ENCODE results near the gene ZNF605. TPM values are rescaled to one million over a fixed set of nuclear protein-coding genes. Genes with fewer than 3 reads are reported as not detected.

ZNF605 gene
- total and polyA plus RNA-seq, 9 of the 15 experiments (the other 6 are each of a cell fraction or from before 2014, with no cell fraction given) = 0.45 to 1.1 (median 0.68) TPM

GRCh38 chr12:132904718-132905328 lies 51.3 kb downstream of the ZNF605 start:
- intact Hi-C loops (cut with micrococcal nuclease) = no loop called here
- BruUV-seq (replicated peaks) = no TSS peak
- CTCF ChIA-PET (ENCODE audit: low intra/inter-chr PET ratio) = no interaction called here
- TF ChIP-seq CBFA2T2 (conservative IDR thresholded peaks at IDR 0.05) (no peak), MGA (IDR thresholded peaks at IDR 0.05) (peak; percentile 60), DNMT1 (IDR thresholded peaks at IDR 0.05) (no peak), ETS2 (tag; IDR thresholded peaks at IDR 0.05; ENCODE audit: borderline replicate concordance, poor library complexity, severe bottlenecking) (no peak), ZNF311 (CRISPR knock-in tag; IDR thresholded peaks at IDR 0.05) (no peak), SRSF1 (IDR thresholded peaks at IDR 0.05; ENCODE audit: low read depth, low read length) (no peak), BRD4 (IDR thresholded peaks at IDR 0.05) (no peak)

More at GRCh38 chr12:132904718-132905328, 51.3 kb downstream of the ZNF605 start:
- in situ Hi-C loops (cut with MboI) = no loop called here
- 39% methylated on average over 29 of the region's 30 CpGs for WGBS (ENCODE audit: insufficient coverage, low coverage, missing lambda C conversion rate)
- POLR2A ChIA-PET = interaction anchor here (0.7 kb wide), 1 partner anchor 19 kb away, joined by 3 read pairs; no protein-coding TSS in a partner anchor
- ATAC-seq (peak; percentile 75), DNase-seq (ENCODE audit: extremely low read depth in 1 of 4, low spot score in 3 of 4) (peak; percentile 48 to 78 (median 72)), FAIRE-seq (no peak)
- H3K36me3 ChIP-seq (ENCODE audit: control insufficient read depth, insufficient read depth, low read length) = no peaks in the 10 kb centered on the region
- peaks cover 4% of the 10 kb centered on the region; the same call in 1 of the 2 replicates for H3K9me3 ChIP-seq (replicated peaks; ENCODE audit: control insufficient read depth, insufficient read depth, low read depth, low read length)
- no peaks in the 10 kb centered on the region for H3K9me1 ChIP-seq (ENCODE audit: control insufficient read depth, insufficient read depth, low read length)
- no peak overlapping the region for H3K4me2 ChIP-seq (ENCODE audit: insufficient read depth, low read length)
- no peak overlapping the region for H3K4me3 ChIP-seq
- H3K27ac ChIP-seq (ENCODE audit: extremely low read depth, low read depth, low read length) = no peak overlapping the region
- H3K4me1 ChIP-seq (replicated peaks in 1 of 2; ENCODE audit: control insufficient read depth in 2 of 2, insufficient read depth in 2 of 2, low read length in 2 of 2) = peaks cover 0 to 16% of the 10 kb centered on the region in 2 experiments; a peak in 2 of 5 replicates
- no peaks in the 10 kb centered on the region for H4K20me1 ChIP-seq (replicated peaks; ENCODE audit: control insufficient read depth, insufficient read depth, low read length)
- no peaks in the 10 kb centered on the region for H3K27me3 ChIP-seq (ENCODE audit: control insufficient read depth in 2 of 2, insufficient read depth in 2 of 2, low read length in 2 of 2)
- H2AFZ ChIP-seq (ENCODE audit: low read depth, low read length) = no peak overlapping the region
- H3K9ac ChIP-seq (ENCODE audit: insufficient read depth in 1 of 2, low read depth in 2 of 2, low read length in 2 of 2) = no peak overlapping the region
- H3K79me2 ChIP-seq (ENCODE audit: control insufficient read depth, insufficient read depth, low read length) = no peaks in the 10 kb centered on the region
